Measurements from ENCODE around the gene COL8A1. TPM values are rescaled to one million over a fixed set of nuclear protein-coding genes. Genes with fewer than 3 reads are reported as not detected.

COL8A1 gene
- total and polyA plus RNA-seq, 8 donors: 0.96 to 283 (median 2.6) TPM

GRCh38 chr3:99659951-99660350, 21.6 kb downstream of the COL8A1 start:
- intact Hi-C loops (cut with DNase I): no loop called here
- H3K27ac ChIP-seq: peak overlapping the region; percentile 43 to 79
- peak; percentile 78 for ATAC-seq
- H3K36me3 ChIP-seq: no peaks in the 10 kb centered on the region
- peak in 1 of 4 donors; percentile 53 for DNase-seq
- H3K4me3 ChIP-seq: no peak overlapping the region
- TF ChIP-seq CTCF (IDR thresholded peaks at IDR 0.05): no peak
- no peaks in the 10 kb centered on the region for H3K9me3 ChIP-seq
- no peaks in the 10 kb centered on the region for H3K27me3 ChIP-seq
- H3K4me1 ChIP-seq: peaks cover 0 to 27% of the 10 kb centered on the region in 2 donors

GRCh38 chr3:99662838-99663570, 24.6 kb downstream of the COL8A1 start:
- TF ChIP-seq CTCF (IDR thresholded peaks at IDR 0.05): no peak
- intact Hi-C loops (cut with DNase I): no loop called here
- H3K27ac ChIP-seq: no peak overlapping the region
- H3K4me1 ChIP-seq: peaks cover 0 to 24% of the 10 kb centered on the region in 2 donors
- DNase-seq (no peak), ATAC-seq (no peak)
- H3K36me3 ChIP-seq: no peaks in the 10 kb centered on the region
- no peak overlapping the region for H3K4me3 ChIP-seq
- H3K9me3 ChIP-seq: no peaks in the 10 kb centered on the region
- no peaks in the 10 kb centered on the region for H3K27me3 ChIP-seq

- Histone ChIP-seq H3K27me3 (no peaks in the 10 kb centered on the region), H3K36me3 (no peaks in the 10 kb centered on the region), H3K4me3 (no peak overlapping the region), H3K9me3 (no peaks in the 10 kb centered on the region), H3K27ac (peak overlapping the region in 1 of 2 donors; percentile 18), H3K4me1 (peaks cover 0 to 14% of the 10 kb centered on the region in 2 donors)
- ATAC-seq (no peak), DNase-seq (no peak)
- TF ChIP-seq CTCF (IDR thresholded peaks at IDR 0.05): no peak
- intact Hi-C loops (cut with DNase I): no loop called here
These were observed 25.6 kb downstream of the COL8A1 start for GRCh38 chr3:99663977-99664376.

GRCh38 chr3:99665017-99665416, 26.6 kb downstream of the COL8A1 start:
- intact Hi-C loops (cut with DNase I): no loop called here
- TF ChIP-seq CTCF (IDR thresholded peaks at IDR 0.05): no peak
- no peak overlapping the region for H3K4me3 ChIP-seq
- H3K9me3 ChIP-seq: no peaks in the 10 kb centered on the region
- H3K36me3 ChIP-seq: no peaks in the 10 kb centered on the region
- DNase-seq (no peak), ATAC-seq (no peak)
- H3K27ac ChIP-seq: no peak overlapping the region
- H3K27me3 ChIP-seq: no peaks in the 10 kb centered on the region
- H3K4me1 ChIP-seq: peaks cover 0 to 6% of the 10 kb centered on the region in 2 donors

GRCh38 chr3:99666201-99666600, 27.8 kb downstream of the COL8A1 start:
- ATAC-seq: peak; percentile 41
- no peaks in the 10 kb centered on the region for H3K36me3 ChIP-seq
- intact Hi-C loops (cut with DNase I): no loop called here
- H3K9me3 ChIP-seq: no peaks in the 10 kb centered on the region
- DNase-seq: no peak
- no peak overlapping the region for H3K4me3 ChIP-seq
- no peaks in the 10 kb centered on the region for H3K27me3 ChIP-seq
- no peak for TF ChIP-seq CTCF (IDR thresholded peaks at IDR 0.05)
- peaks cover 0 to 5% of the 10 kb centered on the region in 2 donors for H3K4me1 ChIP-seq
- peak overlapping the region in 1 of 2 donors; percentile 28 for H3K27ac ChIP-seq
